GM18858 (cell line): ENCODE results near the gene CTAGE4.
A peak's percentile ranks its signal among the peaks of the same experiment; 100 is the strongest.
"Not testable (repeated sequence)": the region's sequence is repeated elsewhere in the genome, so short reads cannot be mapped to it uniquely, and the experiment has no call there.

ENCODE experiments used
- ATAC-seq: cut with Tn5 transposase; IDR thresholded peaks from one replicate; pipeline ENCODE4 v1.9.1; 2021; ENCODE audit not compliant: unreplicated experiment

The CTAGE4 gene, protein sequence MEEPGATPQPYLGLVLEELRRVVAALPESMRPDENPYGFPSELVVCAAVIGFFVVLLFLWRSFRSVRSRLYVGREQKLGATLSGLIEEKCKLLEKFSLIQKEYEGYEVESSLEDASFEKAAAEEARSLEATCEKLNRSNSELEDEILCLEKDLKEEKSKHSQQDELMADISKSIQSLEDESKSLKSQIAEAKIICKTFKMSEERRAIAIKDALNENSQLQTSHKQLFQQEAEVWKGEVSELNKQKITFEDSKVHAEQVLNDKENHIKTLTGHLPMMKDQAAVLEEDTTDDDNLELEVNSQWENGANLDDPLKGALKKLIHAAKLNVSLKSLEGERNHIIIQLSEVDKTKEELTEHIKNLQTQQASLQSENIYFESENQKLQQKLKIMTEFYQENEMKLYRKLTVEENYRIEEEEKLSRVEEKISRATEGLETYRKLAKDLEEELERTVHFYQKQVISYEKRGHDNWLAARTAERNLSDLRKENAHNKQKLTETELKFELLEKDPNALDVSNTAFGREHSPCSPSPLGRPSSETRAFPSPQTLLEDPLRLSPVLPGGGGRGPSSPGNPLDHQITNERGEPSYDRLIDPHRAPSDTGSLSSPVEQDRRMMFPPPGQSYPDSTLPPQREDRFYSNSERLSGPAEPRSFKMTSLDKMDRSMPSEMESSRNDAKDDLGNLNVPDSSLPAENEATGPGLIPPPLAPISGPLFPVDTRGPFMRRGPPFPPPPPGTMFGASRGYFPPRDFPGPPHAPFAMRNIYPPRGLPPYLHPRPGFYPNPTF

DNA sequence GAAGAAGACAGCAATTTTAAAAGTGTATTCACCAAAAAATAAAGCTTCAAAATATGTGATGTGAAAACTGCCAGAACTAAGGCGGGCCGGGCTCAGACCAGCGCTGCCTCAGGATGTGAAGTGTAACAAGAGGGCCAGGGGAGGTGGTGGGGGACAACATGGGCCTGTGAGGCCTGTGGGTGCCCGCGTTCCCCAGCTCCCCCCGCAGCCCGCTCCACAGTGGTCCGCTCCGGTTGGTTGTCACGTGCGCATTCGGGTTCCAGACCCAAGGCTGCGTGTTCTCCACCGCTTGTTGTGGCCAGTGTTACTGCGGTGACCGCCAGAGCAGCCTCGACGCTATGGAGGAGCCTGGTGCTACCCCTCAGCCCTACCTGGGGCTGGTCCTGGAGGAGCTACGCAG lies at the start of gene CTAGE4:
TSS of gene CTAGE4 (plus strand) at position 301 of the 400 bp plus-strand sequence. CDS start at position 339, 38 bp downstream.
- not testable (repeated sequence) for ATAC-seq

DNA sequence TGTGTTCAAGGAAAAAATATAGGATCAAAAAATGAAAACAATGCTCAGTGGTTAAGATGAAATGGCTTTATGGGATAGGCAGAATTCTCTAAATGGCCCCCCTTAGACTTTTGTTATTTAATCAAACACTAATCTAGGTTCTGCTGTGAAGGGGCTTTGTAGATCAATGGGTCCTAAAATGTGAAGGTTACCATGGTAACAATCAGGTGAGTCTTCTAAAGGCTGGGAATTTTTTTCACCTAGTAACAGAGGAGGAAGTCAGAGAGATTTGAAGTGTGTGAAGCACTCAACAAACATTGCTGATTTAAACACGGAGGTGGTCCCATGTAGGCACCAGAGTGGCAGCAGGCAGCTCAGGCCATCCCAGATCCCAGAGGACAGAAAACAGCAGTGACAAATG lies 49.1 kb upstream of the CTAGE4 start:
- ATAC-seq = no peak

DNA sequence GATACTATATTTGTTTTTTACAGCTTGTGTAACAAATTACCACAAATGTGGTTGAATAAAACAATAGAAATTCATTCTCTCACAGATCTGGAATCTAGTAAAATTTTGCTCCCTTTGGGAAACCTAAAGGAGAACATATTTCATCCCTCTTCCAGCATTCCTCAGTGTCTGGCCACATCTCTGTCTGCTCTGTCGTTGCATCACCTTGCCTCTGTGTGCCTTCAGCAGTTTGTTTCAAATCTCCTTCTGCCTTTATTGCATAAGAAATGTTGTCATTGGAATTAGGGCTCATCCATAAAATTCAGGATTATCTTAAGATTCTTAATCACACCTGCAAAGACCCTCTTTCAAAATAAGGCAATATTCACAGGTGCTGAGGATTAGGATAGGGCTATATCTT lies 45.8 kb upstream of the CTAGE4 start:
- no peak for ATAC-seq

DNA sequence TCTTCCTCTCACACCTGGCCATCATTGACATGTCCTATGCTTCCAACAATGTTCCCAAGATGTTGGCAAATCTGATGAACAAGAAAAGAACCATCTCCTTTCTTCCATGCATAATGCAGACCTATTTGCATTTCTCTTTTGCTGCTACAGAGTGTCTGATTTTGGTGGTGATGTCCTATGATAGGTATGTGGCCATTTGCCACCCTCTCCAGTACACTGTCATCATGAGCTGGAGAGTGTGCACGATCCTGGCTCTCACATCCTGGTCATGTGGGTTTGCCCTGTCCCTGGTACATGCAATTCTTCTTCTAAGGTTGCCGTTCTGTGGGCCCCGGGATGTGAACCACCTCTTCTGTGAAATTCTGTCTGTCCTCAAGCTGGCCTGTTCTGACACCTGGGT lies 41.1 kb upstream of the CTAGE4 start:
- no peak for ATAC-seq

DNA sequence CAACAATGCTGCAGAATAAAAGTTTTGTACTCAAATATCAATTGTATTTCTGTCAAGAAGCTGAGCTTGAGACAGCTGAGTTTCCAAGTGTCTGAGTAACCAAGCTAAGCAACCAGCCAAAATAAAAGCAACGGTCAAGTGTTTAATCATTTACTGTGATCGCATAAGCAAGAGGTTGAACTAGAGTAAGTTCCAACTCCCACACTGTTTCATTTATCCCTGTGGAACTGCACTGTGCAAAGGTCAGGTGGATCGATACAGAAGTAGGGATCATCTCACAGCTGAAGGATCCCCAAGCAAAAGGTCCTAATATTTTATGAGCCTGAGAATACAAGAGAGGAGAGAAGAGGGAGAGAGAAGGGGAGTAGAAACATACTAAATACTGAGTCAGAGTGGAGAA lies 38.8 kb upstream of the CTAGE4 start:
- no peak for ATAC-seq

DNA sequence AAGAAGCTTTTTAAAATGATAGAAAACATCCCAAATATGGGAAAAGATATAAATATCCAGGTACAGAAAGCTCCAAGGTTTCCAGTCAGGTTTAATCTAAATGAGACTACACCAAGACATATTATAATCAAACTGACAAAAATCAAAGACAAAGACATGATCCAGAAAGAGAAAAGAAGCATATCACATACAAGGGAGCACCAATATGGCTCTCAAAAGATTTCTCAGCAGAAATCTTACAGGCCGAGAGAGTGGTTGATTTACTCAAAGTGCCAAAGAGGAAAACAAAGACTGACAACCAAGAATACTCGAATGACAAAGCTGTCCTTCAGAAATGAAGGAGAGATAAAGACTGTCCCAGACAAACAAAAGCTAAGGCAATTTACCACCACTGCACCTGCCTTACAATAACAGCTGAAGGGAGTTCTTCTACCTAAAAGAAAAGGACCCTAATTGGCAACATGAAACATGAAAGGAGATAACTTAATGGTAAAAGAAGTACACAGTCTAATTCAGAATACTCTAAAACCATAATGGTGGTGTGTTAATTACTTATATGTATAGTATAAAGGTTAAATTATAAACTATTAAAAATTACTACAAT lies 34.9 kb upstream of the CTAGE4 start:
- ATAC-seq = no peak

DNA sequence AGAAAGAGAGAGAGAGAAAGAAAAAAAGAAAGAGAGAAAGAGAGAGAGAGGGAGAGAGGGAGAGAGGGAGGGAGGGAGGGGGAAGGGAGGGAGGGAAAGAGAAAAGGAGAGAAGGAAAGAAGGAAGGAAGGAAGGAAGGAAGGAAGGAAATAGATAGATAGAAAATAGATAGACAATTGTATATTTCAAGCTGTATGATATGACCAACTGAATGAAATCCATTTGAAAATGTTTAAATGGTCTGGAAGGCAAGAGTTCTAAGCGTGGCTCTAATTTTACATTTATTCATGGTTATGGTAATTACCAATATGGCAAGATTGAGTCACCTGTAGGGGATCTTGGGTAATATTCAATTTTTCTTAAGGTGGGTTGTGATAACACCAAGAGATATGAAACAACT lies 24.4 kb upstream of the CTAGE4 start:
- no peak for ATAC-seq

DNA sequence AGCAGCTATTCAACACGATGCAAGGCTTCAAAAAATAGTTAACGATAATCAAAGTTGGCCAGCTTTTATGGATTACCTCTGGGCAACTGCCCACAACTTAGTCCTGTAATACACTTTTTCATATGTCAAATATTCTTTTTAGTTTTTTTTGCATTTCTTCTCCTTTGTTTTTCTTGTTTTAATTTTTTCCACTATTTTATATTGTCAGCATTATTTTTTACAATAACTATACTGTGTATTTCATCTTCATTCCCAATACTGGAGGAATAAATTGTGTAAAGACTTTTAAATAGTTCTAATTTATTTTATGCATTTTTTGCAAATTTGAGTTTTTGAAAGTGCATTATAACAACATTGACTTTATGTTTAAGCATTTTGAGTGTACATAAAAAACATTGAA lies 18.5 kb upstream of the CTAGE4 start:
- no peak for ATAC-seq

DNA sequence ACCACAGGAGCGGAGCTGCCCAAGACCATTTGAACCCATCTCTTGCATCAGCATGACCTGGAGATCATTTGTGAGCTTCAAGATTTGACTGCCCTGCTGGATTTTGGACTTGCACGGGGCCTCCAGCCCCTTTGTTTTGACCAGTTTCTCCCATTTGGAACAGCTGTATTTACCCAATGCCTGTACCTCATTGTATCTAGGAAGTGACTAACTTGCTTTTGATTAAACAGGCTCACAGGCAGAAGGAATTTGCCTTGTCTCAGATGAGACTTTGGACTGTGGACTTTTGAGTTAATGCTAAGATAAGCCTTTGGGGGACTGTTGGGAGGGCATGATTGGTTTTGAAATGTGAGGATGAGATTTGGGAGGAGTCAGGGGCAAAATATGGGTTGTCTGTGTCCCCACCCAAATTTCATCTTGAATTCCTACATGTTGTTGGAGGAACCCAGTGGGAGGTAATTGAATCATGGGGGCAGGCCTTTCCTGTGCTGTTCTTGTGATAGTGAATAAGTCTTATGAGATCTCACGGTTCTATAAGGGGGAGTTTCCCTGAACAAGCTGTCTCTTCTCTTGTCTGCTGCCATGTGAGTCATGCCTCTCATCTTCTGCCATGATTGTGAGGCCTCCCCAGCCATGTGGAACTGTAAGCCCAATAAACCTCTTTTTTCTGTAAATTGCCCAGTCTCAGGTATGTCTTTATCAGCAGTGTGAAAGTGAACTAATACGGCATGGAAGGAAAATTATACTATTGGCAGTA lies 11.5 kb upstream of the CTAGE4 start:
- not testable (repeated sequence) for ATAC-seq

DNA sequence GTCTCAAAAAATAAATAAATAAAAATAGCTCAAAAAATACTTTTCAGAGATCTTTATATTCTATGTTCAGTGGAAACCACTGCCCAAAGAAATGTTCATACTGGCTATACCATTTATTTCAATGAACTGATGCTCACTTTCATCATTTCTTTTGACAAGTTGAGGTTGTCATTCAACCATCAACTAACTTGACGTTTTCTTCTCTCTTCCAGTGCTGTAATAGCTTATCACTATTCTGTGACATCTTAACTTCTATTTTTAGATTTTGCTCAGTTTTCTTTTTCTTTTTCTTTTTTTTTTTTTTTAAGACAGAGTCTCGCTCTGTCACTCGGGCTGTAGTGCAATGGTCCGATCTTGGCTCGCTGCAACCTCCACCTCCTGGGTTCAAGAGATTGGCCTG lies 8.7 kb upstream of the CTAGE4 start:
- no peak for ATAC-seq

DNA sequence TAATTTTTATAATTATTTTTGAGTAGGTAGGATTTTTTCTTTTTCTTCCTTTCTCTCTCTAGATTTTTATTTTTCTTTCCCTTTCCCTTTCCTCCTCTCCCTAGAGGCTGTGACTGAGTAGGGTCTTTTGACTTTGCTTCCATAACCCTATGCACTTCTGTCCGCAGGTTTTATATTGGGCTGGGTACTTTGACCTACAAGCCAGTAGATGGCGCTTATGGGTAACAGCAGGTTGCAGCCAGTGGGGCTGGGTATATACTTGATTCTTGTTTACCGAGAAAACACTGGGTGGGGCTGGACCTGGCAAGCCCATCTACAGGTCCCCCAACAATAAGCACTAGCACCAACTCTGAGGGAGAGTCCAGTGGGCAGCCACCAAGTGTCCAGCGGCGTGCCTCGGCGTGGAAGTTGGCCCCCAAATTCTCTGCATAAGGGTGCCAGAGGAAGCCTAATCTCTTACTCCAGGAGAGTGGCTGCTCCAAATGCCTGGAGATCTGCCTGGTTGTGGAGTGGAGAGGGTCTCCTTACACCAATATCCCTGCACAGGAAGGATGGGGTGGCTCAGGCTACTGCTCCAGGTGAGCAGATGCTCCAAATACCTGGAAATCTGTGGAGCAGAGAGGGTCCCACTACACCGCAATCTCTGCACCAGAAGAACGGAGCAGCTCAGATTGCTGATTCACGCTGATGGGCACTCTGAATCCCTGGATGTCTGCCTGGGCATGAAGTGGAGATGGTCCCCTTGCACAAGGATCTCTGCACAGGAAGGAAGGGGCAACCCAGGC lies 4.7 kb upstream of the CTAGE4 start:
- peak; percentile 97 for ATAC-seq

DNA sequence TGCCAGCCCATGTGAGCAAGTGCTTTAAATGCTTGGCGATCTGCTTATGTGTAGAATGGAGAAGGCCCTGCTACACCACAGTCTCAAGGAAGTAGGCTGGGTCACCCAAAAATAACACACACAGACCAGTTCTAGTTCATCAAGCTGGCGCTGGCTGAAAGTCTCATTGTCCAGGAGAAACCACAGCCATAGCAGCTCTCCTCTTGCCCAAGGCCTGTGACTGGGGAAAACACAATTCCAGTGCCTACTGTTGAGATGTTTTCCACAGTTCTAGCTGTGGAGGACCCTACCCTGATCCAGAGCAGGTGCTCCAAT lies 4.1 kb upstream of the CTAGE4 start:
- ATAC-seq = not testable (repeated sequence)

DNA sequence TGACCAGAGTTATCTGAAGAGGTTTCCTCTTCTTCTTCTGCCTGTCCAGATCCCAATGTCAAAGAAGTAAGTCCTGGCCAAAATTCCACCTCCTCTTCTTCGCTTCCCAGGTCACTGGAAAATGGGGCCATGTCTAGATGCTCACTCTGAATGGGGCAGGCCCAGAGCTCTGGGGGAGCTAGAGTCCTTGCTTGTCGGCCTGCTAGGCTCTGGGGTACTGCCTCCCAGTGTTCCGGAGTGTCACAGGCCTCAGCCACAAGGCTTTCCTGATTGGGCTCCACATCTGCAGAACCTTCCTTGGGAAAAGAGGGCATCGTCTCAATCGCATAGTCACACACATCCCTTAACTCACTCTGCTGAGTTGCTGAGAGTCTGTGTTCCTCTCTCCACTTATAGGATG lies 4.6 kb downstream of the CTAGE4 start:
- ATAC-seq = not testable (repeated sequence)

DNA sequence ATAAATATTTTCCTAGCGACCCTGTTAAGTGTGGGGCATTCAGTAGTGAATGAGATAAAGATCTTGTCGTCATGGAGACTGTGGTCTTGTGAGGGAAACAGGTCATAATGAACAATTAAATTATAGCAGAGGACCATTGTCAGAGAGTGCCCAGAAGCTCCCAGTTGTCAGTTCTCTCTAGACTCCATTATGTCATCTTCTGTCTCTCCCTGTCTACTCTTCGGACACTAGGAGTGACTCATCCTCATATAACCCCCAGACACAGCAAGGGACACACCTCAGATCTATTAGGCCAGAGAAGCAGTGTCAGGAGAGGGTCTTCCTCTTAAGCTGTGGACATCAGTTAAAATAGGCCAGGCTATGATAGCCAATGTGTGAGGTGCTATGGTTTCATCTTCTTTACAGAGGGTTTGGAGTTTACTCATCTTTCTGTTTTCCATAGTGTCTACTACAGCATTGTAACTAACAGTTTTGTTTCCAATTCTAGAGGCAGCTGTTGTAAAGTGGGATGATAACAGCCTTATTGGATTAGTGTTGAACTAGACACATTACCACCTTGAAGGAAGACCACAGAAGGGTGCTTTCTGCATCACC lies 5.4 kb downstream of the CTAGE4 start:
- not testable (repeated sequence) for ATAC-seq

DNA sequence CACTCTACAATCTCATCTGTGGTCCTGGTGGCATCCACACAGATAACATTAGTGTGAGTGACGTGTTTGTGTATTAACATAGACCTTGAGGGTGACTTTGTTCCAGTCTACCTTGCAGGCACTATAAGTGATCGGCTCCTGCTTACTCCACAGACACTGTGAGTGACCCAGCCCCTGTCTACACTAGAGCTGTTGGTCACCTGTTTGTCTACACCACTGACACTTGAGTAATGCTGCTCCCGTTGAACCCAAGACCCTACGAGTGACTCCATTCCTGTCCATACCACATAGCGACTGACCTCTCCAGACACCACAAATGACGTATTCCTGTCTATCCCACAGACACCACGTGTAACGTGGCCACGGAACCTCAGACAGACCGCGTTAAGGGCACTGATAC lies 10.5 kb downstream of the CTAGE4 start:
- not testable (repeated sequence) for ATAC-seq

DNA sequence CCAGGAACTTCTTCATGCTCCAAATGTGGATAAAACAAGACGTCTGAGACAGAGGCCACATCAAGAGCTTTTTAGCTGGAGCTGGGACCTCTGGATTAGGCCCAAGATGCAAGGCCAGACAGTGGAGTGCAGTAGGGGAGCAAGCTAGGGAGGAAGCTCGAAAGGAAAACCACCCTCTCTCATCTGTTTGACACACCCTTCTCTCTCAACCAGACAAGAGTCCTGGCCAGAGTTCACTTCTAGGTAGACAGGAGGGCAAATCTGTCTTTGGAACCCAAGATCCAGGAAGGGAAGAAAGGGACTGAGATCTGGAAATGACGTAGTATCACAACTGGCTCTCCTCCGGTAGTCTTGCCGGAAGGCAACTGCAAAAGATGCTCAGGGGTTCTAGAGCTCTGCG lies 11.2 kb downstream of the CTAGE4 start:
- not testable (repeated sequence) for ATAC-seq

DNA sequence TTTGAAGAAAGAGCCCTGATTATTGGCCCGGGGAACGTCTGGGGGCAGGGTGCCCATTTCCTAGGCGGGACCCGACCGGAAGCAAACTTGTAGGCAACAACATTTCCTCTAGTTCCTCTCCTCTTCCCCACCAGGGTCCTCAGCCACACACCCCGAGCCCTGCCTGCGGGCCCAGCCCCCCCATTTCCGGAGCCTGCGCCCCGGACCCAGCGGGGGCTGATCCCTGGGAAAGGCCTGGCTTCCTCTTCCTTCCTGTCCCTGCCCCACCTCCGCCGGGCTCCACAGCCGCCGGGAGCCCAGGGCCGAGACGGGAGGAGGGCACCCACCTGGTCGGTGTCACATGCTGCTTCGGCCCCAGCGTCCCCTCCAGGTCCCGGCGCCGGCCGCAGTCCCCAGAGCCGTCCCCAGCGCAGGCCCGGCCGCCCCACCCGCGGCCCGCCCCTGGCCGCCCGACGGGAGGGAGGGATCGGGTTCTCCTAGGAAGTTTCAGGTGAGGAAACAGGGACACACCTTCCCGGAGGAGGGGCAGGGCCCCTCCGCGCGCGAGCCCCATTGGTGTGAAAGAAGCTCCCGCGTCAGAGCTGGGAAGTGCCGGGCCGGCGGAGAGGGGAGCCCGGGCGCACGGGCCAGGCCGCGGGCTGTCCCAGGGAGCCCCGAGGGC lies 12.1 kb downstream of the CTAGE4 start, which contains the start of gene ARHGEF35:
TSS of gene ARHGEF35 (minus strand) at position 622 of the 661 bp plus-strand sequence. CDS start 7,450 bp downstream, outside the sequence.
- peak; percentile 56 for ATAC-seq

DNA sequence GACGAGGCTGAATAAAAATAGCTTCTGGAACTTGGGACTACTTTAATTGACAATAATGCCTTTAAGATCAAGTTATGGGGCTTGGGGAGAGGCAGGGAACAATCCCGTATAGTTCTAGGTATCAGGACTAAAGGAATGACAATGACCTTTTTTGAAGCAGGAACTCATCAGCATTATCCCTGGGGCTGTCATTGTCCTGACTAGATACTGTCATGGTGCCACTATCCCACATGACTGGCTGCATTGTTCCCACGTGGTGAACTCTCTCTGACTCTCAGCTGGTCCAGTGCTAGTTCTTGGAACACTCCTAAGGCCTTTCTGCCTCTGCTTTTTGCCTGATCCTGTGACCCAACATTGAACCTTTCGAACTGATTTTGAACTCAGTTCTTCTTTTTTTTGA lies 15.7 kb downstream of the CTAGE4 start:
- not testable (repeated sequence) for ATAC-seq

DNA sequence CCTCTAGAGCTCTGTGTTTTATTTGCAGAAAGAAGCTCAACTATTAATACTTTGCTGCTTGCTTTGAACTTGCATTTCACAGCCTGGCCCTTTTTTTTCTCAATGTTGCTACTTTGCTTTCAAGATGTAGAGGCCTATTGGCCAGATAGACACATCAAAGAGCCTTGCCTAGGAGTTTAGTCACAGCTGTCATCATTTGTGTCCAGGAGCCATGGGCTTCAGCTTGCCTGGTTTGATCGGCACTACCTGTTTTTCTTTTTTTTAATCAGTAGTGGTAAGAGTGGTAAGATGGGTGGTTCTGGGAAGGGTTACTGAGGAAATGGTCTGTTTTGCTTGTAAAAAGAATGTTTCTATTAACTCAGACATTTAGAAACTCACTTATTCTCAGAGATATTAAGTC lies 18.7 kb downstream of the CTAGE4 start:
- peak; percentile 20 for ATAC-seq
